Nephron progenitor cell (in vitro differentiated cells): ENCODE data around the gene GPR18.

Source experiments
- DNase-seq: peaks from one replicate; pipeline ENCODE4 v3.0.0; 2021
- H3K27ac Mint-ChIP-seq: 2 replicates; pipeline ENCODE4 v1.8.0; 2021; ENCODE audit warnings: mild to moderate bottlenecking, moderate library complexity, mixed read lengths
- H3K27me3 Mint-ChIP-seq: 2 replicates; pipeline ENCODE4 v1.8.0; 2021; ENCODE audit warnings: mild to moderate bottlenecking, low read depth, mixed read lengths; ENCODE audit not compliant: poor library complexity
- H3K36me3 Mint-ChIP-seq: 2 replicates; pipeline ENCODE4 v1.8.0; 2021; ENCODE audit warnings: low read depth, mixed read lengths
- H3K4me1 Mint-ChIP-seq: 2 replicates; pipeline ENCODE4 v1.8.0; 2021; ENCODE audit warnings: mixed read lengths
- H3K4me3 Mint-ChIP-seq: 2 replicates; pipeline ENCODE4 v1.8.0; 2021; ENCODE audit warnings: mild to moderate bottlenecking, moderate library complexity, mixed read lengths
- H3K9me3 Mint-ChIP-seq: 2 replicates; pipeline ENCODE4 v1.8.0; 2021; ENCODE audit warnings: mild to moderate bottlenecking, moderate library complexity, mixed read lengths
- TF ChIP-seq, protein P1 (sequence below): fragments of 200-600 bp; sonication (generic); IDR thresholded peaks from 2 replicates; pipeline ENCODE4 v1.5.0; 2021; ENCODE audit warnings: antibody characterized with exemption

GPR18 gene

DNA sequence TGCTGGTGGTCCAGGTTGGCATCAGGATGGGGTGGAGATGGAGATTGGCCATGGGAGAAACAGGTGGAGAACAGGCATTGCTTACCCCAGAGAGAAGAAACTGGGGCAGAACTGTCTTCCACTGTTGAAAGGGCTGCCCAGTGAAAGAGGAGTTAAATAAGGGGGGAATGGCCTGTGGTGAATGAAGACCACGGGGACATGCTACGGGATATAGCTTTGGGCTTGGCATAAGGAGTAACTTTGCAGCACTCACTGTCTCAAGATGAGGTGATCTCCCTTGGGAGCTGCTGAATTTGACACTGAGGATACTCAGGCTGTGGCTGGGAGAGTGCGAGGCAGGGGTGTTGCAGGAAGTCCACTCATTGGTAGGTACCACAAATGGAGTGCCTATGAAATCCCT is 10.6 kb upstream of the GPR18 start:
- TF ChIP-seq, protein P1, sequence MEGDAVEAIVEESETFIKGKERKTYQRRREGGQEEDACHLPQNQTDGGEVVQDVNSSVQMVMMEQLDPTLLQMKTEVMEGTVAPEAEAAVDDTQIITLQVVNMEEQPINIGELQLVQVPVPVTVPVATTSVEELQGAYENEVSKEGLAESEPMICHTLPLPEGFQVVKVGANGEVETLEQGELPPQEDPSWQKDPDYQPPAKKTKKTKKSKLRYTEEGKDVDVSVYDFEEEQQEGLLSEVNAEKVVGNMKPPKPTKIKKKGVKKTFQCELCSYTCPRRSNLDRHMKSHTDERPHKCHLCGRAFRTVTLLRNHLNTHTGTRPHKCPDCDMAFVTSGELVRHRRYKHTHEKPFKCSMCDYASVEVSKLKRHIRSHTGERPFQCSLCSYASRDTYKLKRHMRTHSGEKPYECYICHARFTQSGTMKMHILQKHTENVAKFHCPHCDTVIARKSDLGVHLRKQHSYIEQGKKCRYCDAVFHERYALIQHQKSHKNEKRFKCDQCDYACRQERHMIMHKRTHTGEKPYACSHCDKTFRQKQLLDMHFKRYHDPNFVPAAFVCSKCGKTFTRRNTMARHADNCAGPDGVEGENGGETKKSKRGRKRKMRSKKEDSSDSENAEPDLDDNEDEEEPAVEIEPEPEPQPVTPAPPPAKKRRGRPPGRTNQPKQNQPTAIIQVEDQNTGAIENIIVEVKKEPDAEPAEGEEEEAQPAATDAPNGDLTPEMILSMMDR = no peak
- H3K4me1 Mint-ChIP-seq = peaks cover 9% of the 10 kb centered on the region
- peak overlapping the region; percentile 10 for H3K27ac Mint-ChIP-seq
- DNase-seq = no peak
- H3K9me3 Mint-ChIP-seq = peaks cover 17% of the 10 kb centered on the region
- peaks cover 37% of the 10 kb centered on the region for H3K36me3 Mint-ChIP-seq
- H3K4me3 Mint-ChIP-seq = no peak overlapping the region
- no peaks in the 10 kb centered on the region for H3K27me3 Mint-ChIP-seq

DNA sequence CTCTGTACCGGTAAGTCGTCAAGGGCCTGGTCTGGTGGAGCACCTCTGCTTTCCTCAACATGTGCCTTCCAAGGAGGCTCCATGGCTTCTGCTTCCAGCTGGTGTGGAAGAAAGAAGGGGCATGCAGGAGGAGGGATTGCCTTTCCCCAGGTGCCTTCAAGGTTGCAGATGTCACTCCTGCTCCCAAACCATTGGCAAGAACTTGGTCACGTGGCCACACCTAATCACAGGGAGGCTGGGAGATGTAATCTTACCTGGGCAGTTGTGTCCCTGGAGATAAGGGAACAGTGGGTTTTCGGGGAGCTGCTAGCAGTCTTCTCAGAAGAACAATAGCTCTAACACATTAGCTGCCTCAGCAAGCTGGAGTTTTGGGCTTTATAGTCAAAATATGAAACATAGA is 9.7 kb upstream of the GPR18 start:
- Mint-ChIP-seq H3K4me1 (peaks cover 17% of the 10 kb centered on the region), H3K27me3 (no peaks in the 10 kb centered on the region), H3K4me3 (no peak overlapping the region), H3K27ac (no peak overlapping the region), H3K9me3 (peaks cover 17% of the 10 kb centered on the region), H3K36me3 (peaks cover 28% of the 10 kb centered on the region)
- TF ChIP-seq, protein P1 = no peak
- DNase-seq = no peak

DNA sequence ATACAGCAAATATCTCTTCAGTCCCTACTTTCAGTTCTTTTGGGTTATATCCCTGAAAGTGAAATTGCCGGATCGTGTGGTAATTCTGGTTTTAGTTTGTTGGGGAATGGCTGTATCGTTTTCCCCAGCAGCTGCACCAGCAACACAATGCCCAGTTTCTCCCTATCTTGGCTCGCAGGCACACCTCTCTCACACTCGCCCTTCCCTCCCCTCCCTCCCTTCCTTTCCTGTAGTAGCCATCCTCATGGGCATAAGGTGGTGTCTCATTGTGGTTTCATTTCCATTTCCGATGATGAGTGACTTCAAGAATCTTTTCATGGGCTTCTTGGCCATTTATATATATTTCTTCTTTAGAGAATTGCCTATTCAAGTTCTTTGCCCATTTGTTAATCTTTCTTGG is 8.6 kb upstream of the GPR18 start:
- no peaks in the 10 kb centered on the region for H3K27me3 Mint-ChIP-seq
- H3K36me3 Mint-ChIP-seq = peaks cover 17% of the 10 kb centered on the region
- TF ChIP-seq, protein P1 = no peak
- peak overlapping the region; percentile 65 for H3K27ac Mint-ChIP-seq
- peaks cover 17% of the 10 kb centered on the region for H3K4me1 Mint-ChIP-seq
- peaks cover 9% of the 10 kb centered on the region for H3K9me3 Mint-ChIP-seq
- no peak overlapping the region for H3K4me3 Mint-ChIP-seq
- no peak for DNase-seq

DNA sequence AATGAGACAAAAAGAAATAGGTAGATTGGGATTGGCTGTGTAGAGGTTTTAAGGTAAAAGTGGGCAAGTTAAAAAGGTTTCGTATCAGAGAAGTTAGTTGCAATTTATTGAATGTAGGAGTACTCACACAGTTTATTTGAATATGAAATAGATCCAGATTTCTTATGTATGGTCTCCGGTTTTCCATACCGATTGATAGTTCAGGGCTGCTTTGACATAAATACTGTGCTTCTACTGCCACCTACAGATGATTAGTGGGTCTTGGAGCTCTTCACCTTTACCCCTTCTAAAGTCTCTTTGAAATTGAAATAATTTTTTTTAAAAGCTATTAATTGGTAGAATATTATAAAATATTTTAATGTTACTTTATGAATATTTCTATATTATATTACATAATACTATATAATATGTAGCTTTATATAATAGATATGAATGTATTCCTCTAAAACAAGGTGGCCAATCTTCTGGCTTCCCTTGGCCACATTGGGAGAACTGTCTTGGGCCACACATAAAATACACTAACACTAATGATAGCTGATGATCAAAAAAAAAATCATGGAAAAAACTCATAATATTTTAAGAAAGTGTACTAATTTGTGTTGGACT is 7.7 kb upstream of the GPR18 start:
- Mint-ChIP-seq H3K27ac (no peak overlapping the region), H3K27me3 (no peaks in the 10 kb centered on the region), H3K9me3 (no peaks in the 10 kb centered on the region), H3K36me3 (peaks cover 8% of the 10 kb centered on the region), H3K4me1 (peaks cover 17% of the 10 kb centered on the region), H3K4me3 (no peak overlapping the region)
- TF ChIP-seq, protein P1 = peak; percentile 49
- no peak for DNase-seq

DNA sequence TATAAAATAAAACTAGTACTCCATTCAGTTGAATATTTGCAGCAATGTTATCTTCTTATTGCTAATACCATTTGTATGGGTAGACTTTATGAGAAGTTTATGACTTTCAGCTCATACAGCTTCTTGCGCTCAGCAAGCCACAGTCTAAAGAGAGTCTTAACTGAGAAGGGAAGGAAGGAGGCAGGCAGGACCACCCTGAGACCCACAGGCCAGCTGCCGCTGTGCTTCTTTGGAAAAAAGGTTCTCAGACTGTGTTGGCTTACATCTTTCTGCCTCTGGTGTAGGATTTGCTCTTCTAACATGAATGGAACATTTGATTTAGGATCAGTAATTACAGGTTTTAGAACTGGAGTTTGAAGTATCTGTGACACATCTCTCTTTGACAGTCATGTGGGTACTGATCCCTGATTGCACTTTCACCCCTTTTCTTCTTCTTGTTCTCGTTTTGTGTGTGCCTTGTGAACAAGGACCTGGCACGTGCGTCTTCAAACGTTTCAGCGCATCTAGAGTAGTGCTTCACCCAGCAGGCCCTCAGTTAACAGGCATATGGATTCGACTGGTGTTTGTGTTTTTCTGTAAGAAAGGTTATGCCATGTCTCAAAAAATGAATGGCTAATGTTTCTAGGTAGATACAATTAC is 7.1 kb upstream of the GPR18 start:
- H3K4me3 Mint-ChIP-seq = no peak overlapping the region
- no peaks in the 10 kb centered on the region for H3K9me3 Mint-ChIP-seq
- TF ChIP-seq, protein P1 = no peak
- H3K27ac Mint-ChIP-seq = peak overlapping the region; percentile 52
- DNase-seq = no peak
- peaks cover 17% of the 10 kb centered on the region for H3K4me1 Mint-ChIP-seq
- H3K36me3 Mint-ChIP-seq = peaks cover 1% of the 10 kb centered on the region
- no peaks in the 10 kb centered on the region for H3K27me3 Mint-ChIP-seq

DNA sequence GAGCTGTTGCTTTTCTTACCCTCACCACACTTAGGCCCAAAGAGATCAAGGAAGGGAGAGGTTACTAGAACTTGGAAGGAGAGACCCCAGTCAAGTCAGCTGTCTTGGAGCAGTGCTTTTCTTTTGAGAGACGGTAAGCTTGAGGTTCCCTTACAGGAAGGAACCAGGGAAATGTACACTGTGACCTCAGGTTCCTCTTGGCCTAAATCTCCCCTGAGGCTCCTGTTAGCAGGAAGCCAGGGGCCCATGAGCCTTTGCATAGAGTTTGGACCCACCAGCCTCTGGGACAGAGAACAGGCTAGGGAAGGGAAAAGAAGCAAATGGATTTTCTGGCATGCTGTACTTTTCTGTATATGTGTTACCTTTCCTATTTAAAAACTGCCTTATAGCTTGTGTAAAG is 5.9 kb upstream of the GPR18 start:
- Mint-ChIP-seq H3K4me3 (no peak overlapping the region), H3K27me3 (no peaks in the 10 kb centered on the region), H3K27ac (peak overlapping the region; percentile 93), H3K36me3 (no peaks in the 10 kb centered on the region), H3K9me3 (no peaks in the 10 kb centered on the region), H3K4me1 (peaks cover 17% of the 10 kb centered on the region)
- TF ChIP-seq, protein P1 = no peak
- DNase-seq = no peak
